Suprapubic skin (tissue), 4 donors: ENCODE data around the gene DPP9.

ENCODE experiments used
- EP300 ChIP-seq: sonication (generic); formaldehyde crosslinking; IDR thresholded peaks from one replicate; pipeline ENCODE4 v1.6.1; 2017; ENCODE audit warnings: antibody characterized with exemption
- POLR2AphosphoS5 ChIP-seq, 3 donors: sonication (generic); formaldehyde crosslinking; IDR thresholded peaks; one replicate each; pipeline ENCODE4 v1.6.1; 2017; ENCODE audit warnings: antibody characterized with exemption in 3 of 3
- TF ChIP-seq, protein P1 (sequence below), 2 donors: fragments of 200-600 bp in 1 of 2; fragments of 450-650 bp in 1 of 2; sonication (generic) in 1 of 2; IDR thresholded peaks; one replicate each; pipeline ENCODE4 v1.5.1; 2016 to 2019; ENCODE audit warnings: antibody characterized with exemption in 2 of 2, mild to moderate bottlenecking in 1 of 2, moderate library complexity in 1 of 2

DNA sequence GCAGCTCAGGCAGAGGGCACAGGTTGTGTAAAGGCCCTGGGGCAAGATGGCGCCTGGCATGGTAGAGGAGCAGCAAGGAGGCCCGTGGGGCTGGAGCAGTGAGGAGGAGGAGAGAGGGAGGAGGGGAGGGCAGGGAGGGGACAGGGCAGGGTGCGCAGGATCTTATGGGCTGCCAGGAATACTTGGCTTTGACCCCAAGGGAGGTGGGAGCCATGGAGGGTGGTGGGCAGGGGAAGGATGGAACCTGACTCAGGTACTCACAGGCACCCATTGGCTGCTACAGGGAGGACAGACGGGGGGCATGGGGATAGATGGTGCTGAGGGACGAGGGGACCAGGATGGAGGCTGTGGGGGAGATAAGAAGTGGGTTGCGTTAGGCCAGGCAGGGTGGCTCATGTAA lies 81.0 kb downstream of the DPP9 start:
- TF ChIP-seq, protein P1, sequence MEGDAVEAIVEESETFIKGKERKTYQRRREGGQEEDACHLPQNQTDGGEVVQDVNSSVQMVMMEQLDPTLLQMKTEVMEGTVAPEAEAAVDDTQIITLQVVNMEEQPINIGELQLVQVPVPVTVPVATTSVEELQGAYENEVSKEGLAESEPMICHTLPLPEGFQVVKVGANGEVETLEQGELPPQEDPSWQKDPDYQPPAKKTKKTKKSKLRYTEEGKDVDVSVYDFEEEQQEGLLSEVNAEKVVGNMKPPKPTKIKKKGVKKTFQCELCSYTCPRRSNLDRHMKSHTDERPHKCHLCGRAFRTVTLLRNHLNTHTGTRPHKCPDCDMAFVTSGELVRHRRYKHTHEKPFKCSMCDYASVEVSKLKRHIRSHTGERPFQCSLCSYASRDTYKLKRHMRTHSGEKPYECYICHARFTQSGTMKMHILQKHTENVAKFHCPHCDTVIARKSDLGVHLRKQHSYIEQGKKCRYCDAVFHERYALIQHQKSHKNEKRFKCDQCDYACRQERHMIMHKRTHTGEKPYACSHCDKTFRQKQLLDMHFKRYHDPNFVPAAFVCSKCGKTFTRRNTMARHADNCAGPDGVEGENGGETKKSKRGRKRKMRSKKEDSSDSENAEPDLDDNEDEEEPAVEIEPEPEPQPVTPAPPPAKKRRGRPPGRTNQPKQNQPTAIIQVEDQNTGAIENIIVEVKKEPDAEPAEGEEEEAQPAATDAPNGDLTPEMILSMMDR (IDR thresholded peaks at IDR 0.05): no peak
- TF ChIP-seq EP300 (no peak), POLR2AphosphoS5 (IDR thresholded peaks at IDR 0.05) (no peak)
